DMS 273 (cell line): ENCODE data around the gene OXA1L.
A peak's percentile ranks its signal among the peaks of the same experiment; 100 is the strongest.
"Not testable (repeated sequence)": the region's sequence is repeated elsewhere in the genome, so short reads cannot be mapped to it uniquely, and the experiment has no call there.

Source experiments
- DNase-seq: peaks from one replicate; lab custom pipeline; 2025; ENCODE audit not compliant: unreplicated experiment; lab: John Stamatoyannopoulos, UW

The OXA1L gene

GRCh38 chr14:22798528-22798927, 32.0 kb downstream of the OXA1L start:
- DNase-seq: no peak

GRCh38 chr14:22800346-22800745, 33.9 kb downstream of the OXA1L start:
- DNase-seq: no peak

GRCh38 chr14:22801716-22802115, 35.2 kb downstream of the OXA1L start:
- DNase-seq: no peak

GRCh38 chr14:22802860-22803686, 36.6 kb downstream of the OXA1L start:
- no peak for DNase-seq

- no peak for DNase-seq
Observed at GRCh38 chr14:22803687-22803974, 37.1 kb downstream of the OXA1L start.

GRCh38 chr14:22805235-22805634, 38.7 kb downstream of the OXA1L start:
- DNase-seq: not testable (repeated sequence)

GRCh38 chr14:22807432-22808087, 41.1 kb downstream of the OXA1L start:
- DNase-seq: no peak

GRCh38 chr14:22808388-22809209, 42.1 kb downstream of the OXA1L start:
- DNase-seq: no peak

GRCh38 chr14:22811722-22812121, 45.2 kb downstream of the OXA1L start:
- DNase-seq: no peak

- no peak for DNase-seq
Observed at GRCh38 chr14:22812744-22813143, 46.3 kb downstream of the OXA1L start.

- no peak for DNase-seq
Observed at GRCh38 chr14:22813145-22813544, 46.7 kb downstream of the OXA1L start.

- DNase-seq: no peak
Observed at GRCh38 chr14:22814373-22814772, 47.9 kb downstream of the OXA1L start.

- DNase-seq: peak; percentile 27
Observed at GRCh38 chr14:22814941-22815713, 48.6 kb downstream of the OXA1L start, which contains the start of gene SLC7A7. TSS of gene SLC7A7 (minus strand) at chr14:22815435. CDS start at chr14:22813398, 2,037 bp downstream.

GRCh38 chr14:22819151-22819988, 52.9 kb downstream of the OXA1L start:
- DNase-seq: no peak

- no peak for DNase-seq
Observed at GRCh38 chr14:22820731-22821130, 54.2 kb downstream of the OXA1L start.

GRCh38 chr14:22821193-22822015, 54.9 kb downstream of the OXA1L start:
- DNase-seq: no peak

GRCh38 chr14:22822016-22822570, 55.6 kb downstream of the OXA1L start:
- no peak for DNase-seq
